IMR-90 (cell line): ENCODE results near the gene EDIL3. TPM values are rescaled to one million over a fixed set of nuclear protein-coding genes. Genes with fewer than 3 reads are reported as not detected.
A peak's percentile ranks its signal among the peaks of the same experiment; 100 is the strongest.

ENCODE experiments used
- ATAC-seq: fragments of 200-7000 bp; cut with Tn5 transposase; 2 replicates; pipeline ENCODE4 v1.9.1; 2020; ENCODE audit warnings: low read depth, mild to moderate bottlenecking, moderate library complexity
- BruUV-seq: library from RNA; stranded (reverse); fragments of 400-500 nt; replicated peaks from 2 replicates; lab custom pipeline; 2021; lab: Mats Ljungman, UMichigan
- CTCF ChIA-PET: fragments of 300-600 bp; formaldehyde crosslinking; extraction: SDS; loops from one replicate; lab custom pipeline; 2021; ENCODE audit warnings: antibody characterized with exemption; lab: Yijun Ruan, JAX
- POLR2A ChIA-PET: fragments of 300-600 bp; sonication (Branson Sonifier 250); formaldehyde crosslinking; loops from one replicate; lab custom pipeline; 2022; ENCODE audit warnings: antibody characterized with exemption; ENCODE audit not compliant: unreplicated experiment; lab: Charles Lee
- DNase-seq: peaks from one replicate; pipeline ENCODE4 v3.0.0; 2013
- H2AFZ ChIP-seq: replicated peaks from 2 replicates; pipeline ENCODE3; 2013; ENCODE audit warnings: low read length, mild to moderate bottlenecking; ENCODE audit not compliant: poor library complexity
- H2AK5ac ChIP-seq: 2 replicates; pipeline ENCODE4 v1.6.1; 2013; ENCODE audit warnings: low read depth, low read length, inconsistent platforms
- H2AK9ac ChIP-seq: replicated peaks from 2 replicates; pipeline ENCODE3; 2013; ENCODE audit warnings: mild to moderate bottlenecking, low read depth, low read length, moderate library complexity; ENCODE audit not compliant: poor library complexity
- H2BK120ac ChIP-seq: 2 replicates; pipeline ENCODE4 v1.6.1; 2013; ENCODE audit warnings: low read depth, low read length, inconsistent platforms
- H2BK15ac ChIP-seq: 3 replicates; pipeline ENCODE4 v1.6.1; 2013; ENCODE audit warnings: low read depth, low read length, inconsistent platforms
- H2BK20ac ChIP-seq: 2 replicates; pipeline ENCODE4 v1.6.1; 2013; ENCODE audit warnings: low read depth, mild to moderate bottlenecking, inconsistent platforms, low read length, moderate library complexity
- H2BK5ac ChIP-seq: 2 replicates; pipeline ENCODE4 v1.6.1; 2013; ENCODE audit warnings: mild to moderate bottlenecking, low read depth, low read length, inconsistent platforms; ENCODE audit not compliant: poor library complexity, severe bottlenecking
- H3K14ac ChIP-seq: replicated peaks from 2 replicates; pipeline ENCODE4 v1.6.1; 2013; ENCODE audit warnings: low read depth, low read length, inconsistent platforms
- H3K18ac ChIP-seq: 2 replicates; pipeline ENCODE4 v1.6.1; 2013; ENCODE audit warnings: low read depth, low read length, control low read depth
- H3K23ac ChIP-seq: 2 replicates; pipeline ENCODE4 v1.6.1; 2013; ENCODE audit warnings: low read depth, low read length, inconsistent platforms
- H3K27ac ChIP-seq: 2 replicates; pipeline ENCODE4 v1.5.1; 2013; ENCODE audit warnings: mild to moderate bottlenecking, control low read depth, low read length; ENCODE audit not compliant: insufficient read depth
- H3K27me3 ChIP-seq: 2 replicates; pipeline ENCODE4 v1.6.1; 2013; ENCODE audit warnings: low read length; ENCODE audit not compliant: control insufficient read depth, insufficient read depth
- H3K36me3 ChIP-seq: 2 replicates; pipeline ENCODE4 v1.6.1; 2013; ENCODE audit warnings: low read length, mixed read lengths; ENCODE audit not compliant: control insufficient read depth, insufficient read depth
- H3K4ac ChIP-seq: 2 replicates; pipeline ENCODE4 v1.6.1; 2013; ENCODE audit warnings: low read depth, low read length, inconsistent platforms
- H3K4me1 ChIP-seq: 2 replicates; pipeline ENCODE4 v1.6.1; 2013; ENCODE audit warnings: low read length, mixed read lengths; ENCODE audit not compliant: control insufficient read depth, insufficient read depth
- H3K4me2 ChIP-seq: 2 replicates; pipeline ENCODE4 v1.6.1; 2013; ENCODE audit warnings: low read depth, mild to moderate bottlenecking, control low read depth, low read length, moderate library complexity
- H3K4me3 ChIP-seq: 2 replicates; pipeline ENCODE4 v1.5.1; 2013; ENCODE audit warnings: low read depth, mild to moderate bottlenecking, control low read depth, low read length, moderate library complexity; ENCODE audit not compliant: insufficient read depth
- H3K56ac ChIP-seq: 2 replicates; pipeline ENCODE4 v1.6.1; 2013; ENCODE audit warnings: low read length, inconsistent platforms; ENCODE audit not compliant: insufficient read depth; ENCODE audit errors: extremely low read depth
- H3K79me1 ChIP-seq, 2 experiments: 2 replicates each; pipeline ENCODE4 v1.6.1; 2013; ENCODE audit warnings: low read length in 2 of 2, inconsistent platforms in 1 of 2, low read depth in 1 of 2
- H3K9ac ChIP-seq: 2 replicates; pipeline ENCODE4 v1.6.1; 2013; ENCODE audit warnings: low read depth, low read length, control low read depth
- H3K9me1 ChIP-seq: 2 replicates; pipeline ENCODE4 v1.6.1; 2013; ENCODE audit warnings: low read length, inconsistent platforms; ENCODE audit not compliant: insufficient read depth
- H3K9me3 ChIP-seq: 2 replicates; pipeline ENCODE4 v1.6.1; 2013; ENCODE audit warnings: low read length; ENCODE audit not compliant: control insufficient read depth, insufficient read depth
- H4K20me1 ChIP-seq: 2 replicates; pipeline ENCODE4 v1.6.1; 2013; ENCODE audit warnings: low read length, inconsistent platforms; ENCODE audit not compliant: insufficient read depth
- H4K5ac ChIP-seq: 2 replicates; pipeline ENCODE4 v1.6.1; 2013; ENCODE audit warnings: mild to moderate bottlenecking, low read depth, low read length, control low read depth
- H4K8ac ChIP-seq, 2 experiments: 2 replicates each; pipeline ENCODE4 v1.6.1; 2013; ENCODE audit warnings: low read depth in 2 of 2, low read length in 2 of 2, control low read depth in 1 of 2, inconsistent platforms in 1 of 2
- H4K91ac ChIP-seq: 2 replicates; pipeline ENCODE4 v1.6.1; 2013; ENCODE audit warnings: low read depth, low read length, inconsistent platforms; ENCODE audit not compliant: insufficient read depth
- MAFK ChIP-seq: IDR thresholded peaks from 2 replicates; pipeline ENCODE4 v1.6.1; 2012; ENCODE audit warnings: low read depth, low read length, improper control_type of control experiment
- RAD21 ChIP-seq: IDR thresholded peaks from 2 replicates; pipeline ENCODE4 v1.6.1; 2012; ENCODE audit warnings: low read length, improper control_type of control experiment
- RCOR1 ChIP-seq: IDR thresholded peaks from 2 replicates; pipeline ENCODE4 v1.6.1; 2012; ENCODE audit warnings: mild to moderate bottlenecking, low read length, improper control_type of control experiment; ENCODE audit not compliant: insufficient replicate concordance
- SMC3 ChIP-seq: fragments of 150-350 bp; IDR thresholded peaks from 2 replicates; pipeline ENCODE4 v1.6.1; 2016; ENCODE audit warnings: low read depth, mild to moderate bottlenecking, antibody characterized with exemption, low read length, moderate library complexity
- WGBS, 2 experiments: methylation state at CpG; one replicate each; pipeline versions ENCODE4 v1.1.5 to v1.1.7; 2013; ENCODE audit warnings: missing lambda C conversion rate in 2 of 2; ENCODE audit not compliant: insufficient read length in 1 of 2; ENCODE audit errors: extremely low coverage in 2 of 2; 5-methylcytosine and 5-hydroxymethylcytosine counted together
- dilution Hi-C: fragments of 300-500 bp; cut with HindIII; formaldehyde crosslinking; loops from one replicate; pipeline ENCODE4 v1.14.3; 2018; ENCODE audit warnings: low sequenced_read_pairs; ENCODE audit not compliant: unreplicated experiment
- in situ Hi-C: fragments of 300-500 bp; cut with MboI; formaldehyde crosslinking; loops from 3 replicates; pipeline ENCODE4 v1.14.3; 2019; ENCODE audit warnings: low sequenced_read_pairs, inconsistent platforms, mixed read lengths
- intact Hi-C: fragments of 100-400 bp; cut with micrococcal nuclease; formaldehyde crosslinking; loops from 2 replicates; pipeline ENCODE4 v1.10.0; 2022
- polyA plus RNA-seq, 3 experiments: library from polyadenylated mRNA; depleted of rRNA; stranded (reverse); fragments of >200 nt; gene quantifications; 2 replicates each; pipeline ENCODE4 v1.2.3, GENCODE V29; 2012; ENCODE audit warnings: low replicate concordance in 1 of 3
- total RNA-seq: library from RNA; depleted of rRNA; stranded (reverse); fragments of >200 nt; gene quantifications from 2 replicates; pipeline ENCODE4 v1.2.3, GENCODE V29; 2012
- TF ChIP-seq, protein P1 (sequence below): conservative IDR thresholded peaks from 2 replicates; pipeline ENCODE4 v1.5.1; 2012; ENCODE audit warnings: mild to moderate bottlenecking, low read depth, low read length, improper control_type of control experiment
- TF ChIP-seq, protein P2 (sequence below): fragments of 150-350 bp; IDR thresholded peaks from 2 replicates; pipeline ENCODE4 v1.6.1; 2017; ENCODE audit warnings: mild to moderate bottlenecking, antibody characterized with exemption, low read length, low read depth

The EDIL3 gene
- total and polyA plus RNA-seq, 2 of the 4 experiments (the other 2 are of a cell fraction) = 55.5 to 82.8 TPM

DNA sequence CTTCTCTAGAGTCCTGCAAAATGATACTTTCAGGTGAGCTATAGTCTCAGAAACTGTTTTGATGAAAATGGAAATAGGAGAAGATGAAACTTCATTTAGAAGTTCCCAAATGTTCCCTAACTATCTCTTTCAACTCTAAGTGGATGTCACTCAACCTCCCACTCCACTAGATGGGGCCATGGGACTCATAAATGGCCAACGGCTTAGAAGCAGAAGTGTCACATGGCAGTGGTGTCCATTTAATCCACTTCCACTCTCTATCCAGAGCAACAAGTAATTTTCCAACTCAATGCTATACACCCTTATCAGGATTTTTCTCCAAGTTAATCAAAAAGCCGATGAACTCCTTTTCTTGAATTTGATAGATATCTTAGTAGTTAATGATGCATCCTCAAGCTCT, 295.7 kb downstream of the EDIL3 start:
- Histone ChIP-seq H4K8ac (no peak overlapping the region), H3K56ac (no peak overlapping the region), H4K91ac (no peak overlapping the region), H2BK20ac (no peak overlapping the region), H2AK9ac (no peak overlapping the region), H3K4me3 (no peak overlapping the region), H3K36me3 (no peaks in the 10 kb centered on the region), H3K18ac (no peak overlapping the region), H2AK5ac (no peak overlapping the region), H2BK15ac (no peak overlapping the region), H3K9me3 (no peaks in the 10 kb centered on the region), H3K79me1 (0 out of 4 replicates have a peak, but pooled peaks cover 0 to 3% of the 10 kb centered on the region in 2 experiments), H3K4ac (no peak overlapping the region), H3K9ac (no peak overlapping the region), H3K4me1 (no peaks in the 10 kb centered on the region; the same call in 1 of the 2 replicates), H2BK120ac (no peak overlapping the region), H3K4me2 (no peak overlapping the region), H3K9me1 (no peaks in the 10 kb centered on the region), H3K27ac (no peak overlapping the region), H3K14ac (no peak overlapping the region), H2BK5ac (no peak overlapping the region), H3K27me3 (no peaks in the 10 kb centered on the region), H2AFZ (no peak overlapping the region), H3K23ac (no peak overlapping the region), H4K5ac (no peak overlapping the region), H4K20me1 (no peaks in the 10 kb centered on the region)
- no CpG with 5 or more reads among the region's 2 CpGs for WGBS, 2 experiments
- dilution Hi-C loops (no loop called here), intact Hi-C loops (loop anchor here (1.0 kb wide), 1 partner anchor 290 kb away; no protein-coding TSS in a partner anchor), in situ Hi-C loops (no loop called here)
- CTCF ChIA-PET = interaction anchor here (1.0 to 1.7 kb wide), 2 partner anchors 8 to 13 kb away, joined by 3 read pairs; no protein-coding TSS in a partner anchor
- DNase-seq (peak; percentile 44), ATAC-seq (peak; percentile 53; the same call in 1 of the 2 replicates)
- no TSS peak for BruUV-seq
- TF ChIP-seq MAFK = no peak
- peak; percentile 60 for TF ChIP-seq RAD21
- TF ChIP-seq, protein P1, sequence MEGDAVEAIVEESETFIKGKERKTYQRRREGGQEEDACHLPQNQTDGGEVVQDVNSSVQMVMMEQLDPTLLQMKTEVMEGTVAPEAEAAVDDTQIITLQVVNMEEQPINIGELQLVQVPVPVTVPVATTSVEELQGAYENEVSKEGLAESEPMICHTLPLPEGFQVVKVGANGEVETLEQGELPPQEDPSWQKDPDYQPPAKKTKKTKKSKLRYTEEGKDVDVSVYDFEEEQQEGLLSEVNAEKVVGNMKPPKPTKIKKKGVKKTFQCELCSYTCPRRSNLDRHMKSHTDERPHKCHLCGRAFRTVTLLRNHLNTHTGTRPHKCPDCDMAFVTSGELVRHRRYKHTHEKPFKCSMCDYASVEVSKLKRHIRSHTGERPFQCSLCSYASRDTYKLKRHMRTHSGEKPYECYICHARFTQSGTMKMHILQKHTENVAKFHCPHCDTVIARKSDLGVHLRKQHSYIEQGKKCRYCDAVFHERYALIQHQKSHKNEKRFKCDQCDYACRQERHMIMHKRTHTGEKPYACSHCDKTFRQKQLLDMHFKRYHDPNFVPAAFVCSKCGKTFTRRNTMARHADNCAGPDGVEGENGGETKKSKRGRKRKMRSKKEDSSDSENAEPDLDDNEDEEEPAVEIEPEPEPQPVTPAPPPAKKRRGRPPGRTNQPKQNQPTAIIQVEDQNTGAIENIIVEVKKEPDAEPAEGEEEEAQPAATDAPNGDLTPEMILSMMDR = peak; percentile 48
- TF ChIP-seq, protein P2, sequence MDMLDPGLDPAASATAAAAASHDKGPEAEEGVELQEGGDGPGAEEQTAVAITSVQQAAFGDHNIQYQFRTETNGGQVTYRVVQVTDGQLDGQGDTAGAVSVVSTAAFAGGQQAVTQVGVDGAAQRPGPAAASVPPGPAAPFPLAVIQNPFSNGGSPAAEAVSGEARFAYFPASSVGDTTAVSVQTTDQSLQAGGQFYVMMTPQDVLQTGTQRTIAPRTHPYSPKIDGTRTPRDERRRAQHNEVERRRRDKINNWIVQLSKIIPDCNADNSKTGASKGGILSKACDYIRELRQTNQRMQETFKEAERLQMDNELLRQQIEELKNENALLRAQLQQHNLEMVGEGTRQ = peak; percentile 33; the same call in 1 of the 2 replicates
- peak; percentile 24 for TF ChIP-seq SMC3
- TF ChIP-seq RCOR1 = no peak
- POLR2A ChIA-PET = no interaction called here
